Stomach (tissue), 9 donors: Measurements from ENCODE around the gene CNEP1R1. TPM values are rescaled to one million over a fixed set of nuclear protein-coding genes. Genes with fewer than 3 reads are reported as not detected.

ENCODE experiments used
- DNase-seq, 2 donors: peaks; one replicate each; pipeline versions ENCODE4 v3.0.0 to v3.0.0-alpha.2; 2013 to 2019
- H3K27ac ChIP-seq, 5 donors: fragments of 200-600 bp in 4 of 5; sonication (generic) in 4 of 5; one replicate each; pipeline ENCODE4 v1.5.1; 2013 to 2019; ENCODE audit warnings: mild to moderate bottlenecking in 1 of 5, moderate library complexity in 1 of 5
- H3K27me3 ChIP-seq, 3 donors: fragments of 200-600 bp; sonication (generic); one replicate each; pipeline ENCODE4 v1.5.1; 2017 to 2019; ENCODE audit warnings: mixed run types in 1 of 3
- H3K36me3 ChIP-seq, 4 donors: fragments of 200-600 bp; sonication (generic); 1 replicate in 3 of 4; 2 replicates in 1 of 4; pipeline ENCODE4 v1.5.1; 2016 to 2019
- H3K4me1 ChIP-seq, 4 donors: fragments of 200-600 bp; sonication (generic); one replicate each; pipeline ENCODE4 v1.5.1; 2016 to 2019
- H3K4me3 ChIP-seq, 4 donors: fragments of 200-600 bp; sonication (generic) in 3 of 4; one replicate each; pipeline ENCODE4 v1.5.1; 2016 to 2019; ENCODE audit warnings: mild to moderate bottlenecking in 1 of 4
- H3K9me3 ChIP-seq, 4 donors: fragments of 200-600 bp; sonication (generic); one replicate each; pipeline ENCODE4 v1.5.1; 2016 to 2019
- EP300 ChIP-seq: sonication (generic); formaldehyde crosslinking; IDR thresholded peaks from one replicate; pipeline ENCODE4 v1.6.1; 2017; ENCODE audit warnings: antibody characterized with exemption
- POLR2A ChIP-seq, 4 donors: fragments of 450-650 bp; IDR thresholded peaks; one replicate each; pipeline ENCODE4 v1.6.1; 2016; ENCODE audit warnings: antibody characterized with exemption in 4 of 4, control low read depth in 2 of 4, mild to moderate bottlenecking in 1 of 4, moderate library complexity in 1 of 4
- POLR2AphosphoS5 ChIP-seq, 3 donors: sonication (generic); formaldehyde crosslinking; IDR thresholded peaks; one replicate each; pipeline ENCODE4 v1.6.1; 2016; ENCODE audit warnings: antibody characterized with exemption in 3 of 3
- WGBS, 5 donors: extraction: QIAGEN DNeasy Blood & Tissue Kit in 3 of 5; methylation state at CpG; one replicate each; pipeline versions ENCODE4 v1.1.5 to v1.1.7; 2013 to 2018; 5-methylcytosine and 5-hydroxymethylcytosine counted together
- intact Hi-C: fragments of 100-400 bp; cut with DNase I; formaldehyde crosslinking; loops from one replicate; pipeline ENCODE4 v1.15.1; 2023; ENCODE audit warnings: low total_unique reads
- polyA plus RNA-seq, 3 donors: library from polyadenylated mRNA; stranded (reverse); fragments of 200-250 nt; gene quantifications; one replicate each; pipeline ENCODE4 v1.2.3, GENCODE V29; 2013
- total RNA-seq, 5 donors: library from RNA; depleted of rRNA; stranded (reverse); fragments of >200 nt; gene quantifications; one replicate each; pipeline versions ENCODE4 v1.1.0 to v1.2.3, GENCODE V29; 2014 to 2016
- TF ChIP-seq, protein P1 (sequence below), 7 experiments: fragments of 450-650 bp in 4 of 7; fragments of 200-600 bp in 3 of 7; sonication (generic) in 3 of 7; IDR thresholded peaks; one replicate each; pipeline ENCODE4 v1.5.1; 2016 to 2019; ENCODE audit warnings: antibody characterized with exemption in 7 of 7, control low read depth in 2 of 7, mild to moderate bottlenecking in 1 of 7
- donor health status: healthy with polysubstance abuse.
- donor health status: Bipolar disorder and iron deficiency.
- donor health status: healthy.

CNEP1R1 gene
- total and polyA plus RNA-seq, 8 donors, result 4.8 to 36.8 (median 19.2) TPM; not detected in 1

DNA sequence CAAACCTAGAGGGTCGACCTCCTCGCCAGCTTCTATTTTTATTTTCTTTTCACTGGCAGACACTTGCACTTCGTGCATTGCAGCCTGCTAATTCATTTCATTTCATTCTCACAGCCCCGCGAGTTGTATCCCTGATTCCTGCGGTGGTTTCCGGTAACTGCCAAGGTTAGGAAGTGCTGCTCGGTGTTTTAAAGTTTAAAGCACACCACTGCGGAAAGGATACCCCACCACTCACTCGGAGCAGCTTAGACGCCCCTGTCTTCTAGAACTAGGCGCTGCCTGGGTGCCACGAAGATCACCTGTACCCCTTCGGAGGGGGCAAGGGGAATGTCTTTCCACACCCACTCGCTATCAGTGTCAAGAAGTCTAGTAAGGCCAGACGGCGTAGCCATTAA, 509 bp downstream of the CNEP1R1 start:
- TF ChIP-seq POLR2A (IDR thresholded peaks at IDR 0.05), result no peak
- no peak for TF ChIP-seq EP300
- TF ChIP-seq, protein P1, sequence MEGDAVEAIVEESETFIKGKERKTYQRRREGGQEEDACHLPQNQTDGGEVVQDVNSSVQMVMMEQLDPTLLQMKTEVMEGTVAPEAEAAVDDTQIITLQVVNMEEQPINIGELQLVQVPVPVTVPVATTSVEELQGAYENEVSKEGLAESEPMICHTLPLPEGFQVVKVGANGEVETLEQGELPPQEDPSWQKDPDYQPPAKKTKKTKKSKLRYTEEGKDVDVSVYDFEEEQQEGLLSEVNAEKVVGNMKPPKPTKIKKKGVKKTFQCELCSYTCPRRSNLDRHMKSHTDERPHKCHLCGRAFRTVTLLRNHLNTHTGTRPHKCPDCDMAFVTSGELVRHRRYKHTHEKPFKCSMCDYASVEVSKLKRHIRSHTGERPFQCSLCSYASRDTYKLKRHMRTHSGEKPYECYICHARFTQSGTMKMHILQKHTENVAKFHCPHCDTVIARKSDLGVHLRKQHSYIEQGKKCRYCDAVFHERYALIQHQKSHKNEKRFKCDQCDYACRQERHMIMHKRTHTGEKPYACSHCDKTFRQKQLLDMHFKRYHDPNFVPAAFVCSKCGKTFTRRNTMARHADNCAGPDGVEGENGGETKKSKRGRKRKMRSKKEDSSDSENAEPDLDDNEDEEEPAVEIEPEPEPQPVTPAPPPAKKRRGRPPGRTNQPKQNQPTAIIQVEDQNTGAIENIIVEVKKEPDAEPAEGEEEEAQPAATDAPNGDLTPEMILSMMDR (IDR thresholded peaks at IDR 0.05), result no peak
- TF ChIP-seq POLR2AphosphoS5 (IDR thresholded peaks at IDR 0.05), result no peak
- intact Hi-C loops, result loop anchor here (5.0 to 10.0 kb wide), 2 partner anchors 42 to 189 kb away; partner anchors contain the start of gene HEATR3

DNA sequence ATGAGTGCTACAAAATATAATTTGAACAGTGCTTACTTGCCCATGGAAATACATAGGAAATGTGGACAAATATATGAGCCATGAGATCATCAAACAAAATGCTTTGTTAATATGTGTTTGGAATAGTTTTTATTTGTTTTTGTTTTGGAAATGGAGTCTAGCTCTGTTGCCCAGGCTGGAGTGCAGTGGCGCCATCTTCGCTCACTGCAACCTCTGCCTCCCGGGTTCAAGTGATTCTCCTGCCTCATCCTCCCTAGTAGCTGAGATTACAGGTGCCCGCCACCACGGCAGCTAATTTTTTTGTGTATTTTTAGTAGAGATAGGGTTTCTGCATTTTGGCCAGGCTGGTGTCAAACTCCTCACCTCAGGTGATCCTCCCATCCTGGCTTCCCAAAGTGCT, 2.8 kb downstream of the CNEP1R1 start:
- Histone ChIP-seq H3K36me3 (peaks cover 5 to 41% (median 41%) of the 10 kb centered on the region in 4 donors), H3K9me3 (no peaks in the 10 kb centered on the region), H3K27ac (no peak overlapping the region), H3K4me3 (no peak overlapping the region), H3K4me1 (peaks cover 14 to 49% (median 34%) of the 10 kb centered on the region in 4 donors), H3K27me3 (no peaks in the 10 kb centered on the region)
- TF ChIP-seq POLR2AphosphoS5 (IDR thresholded peaks at IDR 0.05) (no peak), EP300 (no peak)
- TF ChIP-seq, protein P1 (IDR thresholded peaks at IDR 0.05), result no peak
- 94 to 98% (median 96%) methylated on average over 5 of the region's 5 CpGs for WGBS, 5 donors
- intact Hi-C loops, result loop anchor here (5.0 to 10.0 kb wide), 2 partner anchors 39 to 187 kb away; partner anchors contain the start of gene HEATR3
- no peak for DNase-seq

More for the DNA sequence above, 509 bp downstream of the CNEP1R1 start:
- DNase-seq, result no peak
- Histone ChIP-seq H3K4me1 (peaks cover 14 to 48% (median 34%) of the 10 kb centered on the region in 4 donors), H3K27ac (peak overlapping the region; percentile 87 to 92 (median 91)), H3K4me3 (peak overlapping the region; percentile 89 to 100 (median 98)), H3K36me3 (peaks cover 5 to 18% (median 18%) of the 10 kb centered on the region in 4 donors), H3K9me3 (no peaks in the 10 kb centered on the region), H3K27me3 (no peaks in the 10 kb centered on the region)
- 0 to 1% (median 0%) methylated on average over 17 of the region's 17 CpGs for WGBS, 5 donors

DNA sequence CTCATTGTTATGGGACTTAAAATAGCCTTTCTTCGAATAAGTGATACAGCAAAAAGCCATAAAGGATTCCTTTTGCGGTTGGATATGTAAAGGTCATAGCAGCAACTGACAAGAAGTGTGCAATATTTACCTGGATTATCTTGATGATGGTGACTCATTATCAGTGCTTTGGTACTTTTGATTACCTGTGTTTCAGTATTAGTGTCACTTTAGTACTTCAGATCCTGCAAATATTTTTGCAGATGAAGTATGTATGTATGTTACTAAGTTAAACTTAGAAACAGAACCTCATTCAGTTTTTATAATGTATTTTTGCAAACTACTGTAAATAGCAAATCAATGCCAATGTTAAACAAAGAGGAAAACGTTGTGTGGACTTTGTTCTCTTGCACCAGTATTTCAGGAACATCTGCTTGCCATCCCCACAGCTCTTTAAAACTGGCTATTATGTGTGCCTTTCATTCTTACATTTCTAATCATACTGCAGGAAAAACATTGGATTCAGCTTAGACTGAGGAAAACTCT, 10.5 kb downstream of the CNEP1R1 start:
- TF ChIP-seq POLR2A (IDR thresholded peaks at IDR 0.05) (no peak), POLR2AphosphoS5 (IDR thresholded peaks at IDR 0.05) (peak in 1 of 3 donors; percentile 11)
- TF ChIP-seq, protein P1 (IDR thresholded peaks at IDR 0.05), result no peak
- peaks cover 8 to 69% (median 66%) of the 10 kb centered on the region in 4 donors for H3K36me3 ChIP-seq
- WGBS, 5 donors, result 33 to 51% (median 38%) methylated on average over 3 of the region's 3 CpGs
- H3K27ac ChIP-seq, result peak overlapping the region in 1 of 5 donors; percentile 33
- intact Hi-C loops, result no loop called here
- H3K4me1 ChIP-seq, result peaks cover 6 to 49% (median 31%) of the 10 kb centered on the region in 4 donors
- H3K27me3 ChIP-seq, result no peaks in the 10 kb centered on the region
- DNase-seq, result peak in 1 of 2 donors; percentile 43
- no peak overlapping the region for H3K4me3 ChIP-seq
- H3K9me3 ChIP-seq, result no peaks in the 10 kb centered on the region

DNA sequence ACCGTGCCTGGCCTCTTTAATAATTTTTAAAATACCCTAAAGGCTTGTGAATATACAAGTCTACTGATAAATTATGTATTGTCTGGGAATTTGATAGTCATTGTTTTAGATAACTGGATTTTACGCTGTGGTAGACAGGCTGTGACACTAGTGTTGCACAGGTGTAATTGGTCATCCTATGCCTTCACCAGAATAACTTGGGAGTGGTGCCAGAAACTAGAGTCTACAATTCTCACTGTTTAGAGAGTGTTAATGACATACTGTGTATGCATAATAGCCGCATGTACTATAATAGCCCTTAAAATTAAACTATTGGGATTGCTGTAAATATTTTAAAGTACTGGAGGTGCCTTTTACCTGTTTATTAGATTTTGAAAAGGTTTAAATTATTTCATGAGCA, 11.4 kb downstream of the CNEP1R1 start:
- Histone ChIP-seq H3K27me3 (no peaks in the 10 kb centered on the region), H3K27ac (peak overlapping the region in 2 of 5 donors; percentile 16 to 80), H3K9me3 (no peaks in the 10 kb centered on the region), H3K4me1 (peaks cover 6 to 48% (median 31%) of the 10 kb centered on the region in 4 donors), H3K4me3 (no peak overlapping the region), H3K36me3 (peaks cover 8 to 60% (median 57%) of the 10 kb centered on the region in 4 donors)
- TF ChIP-seq EP300 (no peak), POLR2A (IDR thresholded peaks at IDR 0.05) (no peak), POLR2AphosphoS5 (IDR thresholded peaks at IDR 0.05) (no peak)
- TF ChIP-seq, protein P1 (IDR thresholded peaks at IDR 0.05), result no peak
- peak in 1 of 2 donors; percentile 36 for DNase-seq
- 43 to 69% (median 65%) methylated on average over 3 of the region's 3 CpGs for WGBS, 5 donors
- intact Hi-C loops, result no loop called here
